HG03064 (cell line): Measurements from ENCODE around the gene KCNH6.
A peak's percentile ranks its signal among the peaks of the same experiment; 100 is the strongest.

Experiments
- ATAC-seq: cut with Tn5 transposase; IDR thresholded peaks from one replicate; pipeline ENCODE4 v1.9.1; 2021; ENCODE audit warnings: low read depth; ENCODE audit not compliant: unreplicated experiment

Gene KCNH6, protein sequence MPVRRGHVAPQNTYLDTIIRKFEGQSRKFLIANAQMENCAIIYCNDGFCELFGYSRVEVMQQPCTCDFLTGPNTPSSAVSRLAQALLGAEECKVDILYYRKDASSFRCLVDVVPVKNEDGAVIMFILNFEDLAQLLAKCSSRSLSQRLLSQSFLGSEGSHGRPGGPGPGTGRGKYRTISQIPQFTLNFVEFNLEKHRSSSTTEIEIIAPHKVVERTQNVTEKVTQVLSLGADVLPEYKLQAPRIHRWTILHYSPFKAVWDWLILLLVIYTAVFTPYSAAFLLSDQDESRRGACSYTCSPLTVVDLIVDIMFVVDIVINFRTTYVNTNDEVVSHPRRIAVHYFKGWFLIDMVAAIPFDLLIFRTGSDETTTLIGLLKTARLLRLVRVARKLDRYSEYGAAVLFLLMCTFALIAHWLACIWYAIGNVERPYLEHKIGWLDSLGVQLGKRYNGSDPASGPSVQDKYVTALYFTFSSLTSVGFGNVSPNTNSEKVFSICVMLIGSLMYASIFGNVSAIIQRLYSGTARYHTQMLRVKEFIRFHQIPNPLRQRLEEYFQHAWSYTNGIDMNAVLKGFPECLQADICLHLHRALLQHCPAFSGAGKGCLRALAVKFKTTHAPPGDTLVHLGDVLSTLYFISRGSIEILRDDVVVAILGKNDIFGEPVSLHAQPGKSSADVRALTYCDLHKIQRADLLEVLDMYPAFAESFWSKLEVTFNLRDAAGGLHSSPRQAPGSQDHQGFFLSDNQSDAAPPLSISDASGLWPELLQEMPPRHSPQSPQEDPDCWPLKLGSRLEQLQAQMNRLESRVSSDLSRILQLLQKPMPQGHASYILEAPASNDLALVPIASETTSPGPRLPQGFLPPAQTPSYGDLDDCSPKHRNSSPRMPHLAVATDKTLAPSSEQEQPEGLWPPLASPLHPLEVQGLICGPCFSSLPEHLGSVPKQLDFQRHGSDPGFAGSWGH

DNA sequence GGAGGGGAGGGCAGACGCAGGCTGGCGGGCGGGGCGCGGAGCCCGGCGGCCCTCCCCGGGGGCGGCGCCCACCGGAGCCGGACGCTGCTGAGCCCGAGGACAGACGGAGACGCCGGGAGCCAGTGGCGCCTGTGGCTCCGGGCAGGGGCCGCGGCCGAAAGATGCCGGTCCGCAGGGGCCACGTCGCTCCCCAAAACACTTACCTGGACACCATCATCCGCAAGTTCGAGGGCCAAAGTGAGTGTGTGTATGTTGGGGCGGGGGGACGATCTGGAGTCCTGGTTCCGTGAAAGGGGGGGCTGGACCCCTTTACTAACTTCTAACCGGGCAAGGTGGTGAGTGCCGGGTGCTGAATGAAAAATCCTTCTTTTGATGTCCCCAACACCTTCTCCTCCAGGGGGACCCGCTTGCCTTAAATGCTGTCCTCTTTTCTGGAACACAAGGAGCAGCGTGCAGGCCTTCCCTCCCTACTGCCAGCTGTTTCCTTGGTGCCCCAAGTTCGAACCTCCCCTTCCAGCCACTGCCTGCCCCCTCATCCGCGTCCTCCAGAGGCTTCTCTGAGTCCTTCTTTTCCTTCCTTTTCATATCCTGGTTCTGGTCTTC, at the start of gene KCNH6:
KCNH6 (plus strand) TSS at position 106 of the 603 bp plus-strand sequence; CDS start at position 162, 56 bp downstream.
- no peak for ATAC-seq

DNA sequence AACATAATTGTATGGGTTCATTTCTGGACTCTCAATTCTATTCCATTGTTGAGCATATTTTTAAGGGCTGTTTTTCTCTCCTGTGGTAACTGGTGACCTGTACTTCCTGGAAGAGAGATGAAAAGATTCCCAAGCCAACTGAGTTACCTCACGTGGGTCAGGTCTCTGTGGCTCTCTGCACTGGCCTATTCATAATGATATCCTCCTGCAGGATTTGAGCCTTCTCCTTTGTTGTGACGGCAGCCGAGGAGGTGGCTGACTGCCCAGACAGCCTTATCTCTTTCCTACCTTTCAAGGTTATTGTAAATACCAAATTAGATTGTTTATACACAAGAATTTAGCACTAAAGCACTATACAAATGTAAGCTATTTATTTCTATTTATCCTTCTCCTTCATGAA, 49.0 kb upstream of the KCNH6 start:
- no peak for ATAC-seq

DNA sequence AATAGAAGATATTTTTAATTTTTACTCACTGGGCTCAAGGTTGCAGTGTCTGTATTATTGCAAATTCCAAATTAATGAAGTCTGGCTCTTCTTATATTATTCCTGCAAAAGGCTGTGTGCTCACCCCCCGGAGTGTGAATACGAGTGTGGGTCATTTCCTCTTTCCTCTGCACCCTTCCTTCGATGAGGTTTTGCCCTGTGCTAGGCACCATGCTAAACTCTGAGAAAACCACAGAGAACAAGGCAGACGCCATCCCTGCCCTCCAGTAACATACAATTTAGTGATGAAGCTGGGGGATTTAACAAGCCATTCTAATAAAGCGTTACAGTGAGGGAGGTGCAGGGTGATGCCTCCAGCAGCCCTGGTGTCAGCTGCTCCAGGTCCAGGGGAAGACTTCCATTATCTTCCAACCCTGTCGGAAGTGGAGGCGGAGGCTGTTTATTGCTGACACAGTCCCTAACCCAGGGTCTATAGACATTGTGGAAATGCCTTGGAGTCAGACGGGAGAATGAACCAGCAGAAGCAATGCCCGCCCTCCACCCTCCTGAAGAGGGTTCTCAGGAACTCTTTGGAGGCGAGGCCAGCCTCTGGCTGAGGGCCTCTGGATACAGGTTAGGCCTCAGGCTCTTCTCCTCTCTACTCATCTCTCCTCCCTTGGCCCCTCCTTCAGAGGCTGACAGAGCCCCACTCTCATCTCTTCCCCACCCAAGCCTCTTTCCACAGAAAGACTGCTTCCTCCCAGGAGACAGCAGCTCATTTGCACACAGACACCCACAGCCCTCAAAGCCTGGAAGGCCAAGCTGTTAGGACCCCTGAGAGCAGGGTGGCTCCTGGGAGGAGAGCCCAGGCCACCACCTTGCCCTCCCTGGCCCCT, 48.3 kb upstream of the KCNH6 start:
- no peak for ATAC-seq

DNA sequence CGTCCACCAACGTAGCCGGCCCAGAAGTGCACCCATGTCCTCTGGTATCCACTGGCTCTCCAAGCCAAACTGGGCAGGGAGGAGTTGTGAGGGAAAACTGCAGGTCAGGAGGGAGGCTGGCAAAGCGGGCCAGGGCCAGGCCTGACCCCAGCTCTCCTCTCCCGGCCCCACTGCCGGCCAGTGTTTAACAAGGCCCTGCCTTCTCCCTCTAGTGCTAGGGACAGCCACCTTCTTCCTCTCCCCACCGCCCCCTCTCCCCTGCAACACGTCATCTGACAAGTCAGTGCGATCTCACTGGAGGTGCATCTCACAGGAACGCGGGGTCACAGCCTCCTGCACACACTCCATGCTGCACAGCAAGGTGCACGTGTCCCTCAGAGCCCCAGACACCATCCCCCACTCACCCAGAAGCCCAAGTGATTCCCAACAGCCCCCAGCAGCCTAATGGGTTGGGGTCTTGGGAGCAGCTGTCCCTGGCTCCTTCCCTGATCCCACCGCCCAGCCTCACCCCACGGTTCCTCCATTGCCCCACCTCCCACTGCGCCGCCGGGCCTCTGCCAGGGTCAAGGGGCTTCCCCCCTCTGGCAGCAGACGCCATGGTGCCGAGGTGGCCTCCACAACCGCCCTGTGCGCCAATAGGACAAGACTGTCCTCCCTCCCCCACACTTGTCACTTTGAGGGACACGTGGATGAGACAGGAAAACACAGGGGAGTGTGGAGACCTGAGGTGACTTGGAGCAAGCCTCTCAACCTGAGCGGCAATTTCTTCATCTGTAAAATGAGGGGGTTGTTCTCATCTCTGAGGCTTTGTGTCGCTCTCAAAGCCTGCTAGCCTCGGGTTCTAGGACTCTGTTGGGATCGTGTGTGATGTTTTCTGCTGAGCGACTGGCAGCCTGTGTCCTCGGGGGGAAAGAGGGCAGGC, 47.4 kb upstream of the KCNH6 start:
- no peak for ATAC-seq

DNA sequence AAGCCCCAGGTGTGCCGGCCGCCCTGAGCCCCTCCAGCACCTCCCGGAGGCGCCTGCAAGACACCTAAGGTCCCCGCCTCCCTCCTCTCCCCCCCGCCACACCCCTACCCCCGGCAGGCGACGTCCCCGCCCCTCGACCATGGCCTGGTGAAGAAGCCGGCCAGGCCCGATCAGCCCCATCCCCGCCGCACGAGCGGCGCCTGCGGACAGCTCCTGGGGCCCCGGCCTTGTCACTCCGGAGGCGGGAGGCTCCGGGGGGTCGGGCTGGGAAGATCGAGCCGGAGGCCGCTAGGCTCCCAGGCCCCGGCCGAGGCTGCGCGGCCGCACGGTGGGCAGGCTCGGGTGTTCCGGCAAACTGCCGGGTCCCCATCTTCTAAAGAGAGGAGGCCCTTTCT, 46.7 kb upstream of the KCNH6 start:
- no peak for ATAC-seq

DNA sequence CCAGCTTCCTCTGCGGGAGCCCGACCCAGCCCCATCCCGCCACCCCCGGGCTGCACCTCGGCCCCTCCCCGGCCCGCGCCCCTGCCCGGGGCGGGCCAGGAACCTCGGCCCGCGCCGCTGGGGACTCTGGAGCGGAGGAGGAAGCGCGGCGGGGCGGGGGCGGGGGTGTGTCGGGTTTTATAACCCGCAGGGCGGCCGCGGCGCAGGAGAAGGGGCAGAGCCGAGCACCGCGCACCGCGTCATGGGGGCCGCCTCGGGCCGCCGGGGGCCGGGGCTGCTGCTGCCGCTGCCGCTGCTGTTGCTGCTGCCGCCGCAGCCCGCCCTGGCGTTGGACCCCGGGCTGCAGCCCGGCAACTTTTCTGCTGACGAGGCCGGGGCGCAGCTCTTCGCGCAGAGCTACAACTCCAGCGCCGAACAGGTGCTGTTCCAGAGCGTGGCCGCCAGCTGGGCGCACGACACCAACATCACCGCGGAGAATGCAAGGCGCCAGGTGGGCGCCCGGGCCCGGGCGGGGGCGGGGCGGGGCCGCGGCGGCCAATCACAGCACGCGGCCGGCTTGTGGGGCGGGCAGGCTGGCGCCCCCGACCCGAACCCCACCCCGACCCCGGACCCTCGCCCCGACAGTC, 46.2 kb upstream of the KCNH6 start, which contains the start of gene ACE:
ACE (plus strand) TSS at position 208 of the 626 bp plus-strand sequence; CDS start at position 242, 34 bp downstream.
- ATAC-seq, result no peak

DNA sequence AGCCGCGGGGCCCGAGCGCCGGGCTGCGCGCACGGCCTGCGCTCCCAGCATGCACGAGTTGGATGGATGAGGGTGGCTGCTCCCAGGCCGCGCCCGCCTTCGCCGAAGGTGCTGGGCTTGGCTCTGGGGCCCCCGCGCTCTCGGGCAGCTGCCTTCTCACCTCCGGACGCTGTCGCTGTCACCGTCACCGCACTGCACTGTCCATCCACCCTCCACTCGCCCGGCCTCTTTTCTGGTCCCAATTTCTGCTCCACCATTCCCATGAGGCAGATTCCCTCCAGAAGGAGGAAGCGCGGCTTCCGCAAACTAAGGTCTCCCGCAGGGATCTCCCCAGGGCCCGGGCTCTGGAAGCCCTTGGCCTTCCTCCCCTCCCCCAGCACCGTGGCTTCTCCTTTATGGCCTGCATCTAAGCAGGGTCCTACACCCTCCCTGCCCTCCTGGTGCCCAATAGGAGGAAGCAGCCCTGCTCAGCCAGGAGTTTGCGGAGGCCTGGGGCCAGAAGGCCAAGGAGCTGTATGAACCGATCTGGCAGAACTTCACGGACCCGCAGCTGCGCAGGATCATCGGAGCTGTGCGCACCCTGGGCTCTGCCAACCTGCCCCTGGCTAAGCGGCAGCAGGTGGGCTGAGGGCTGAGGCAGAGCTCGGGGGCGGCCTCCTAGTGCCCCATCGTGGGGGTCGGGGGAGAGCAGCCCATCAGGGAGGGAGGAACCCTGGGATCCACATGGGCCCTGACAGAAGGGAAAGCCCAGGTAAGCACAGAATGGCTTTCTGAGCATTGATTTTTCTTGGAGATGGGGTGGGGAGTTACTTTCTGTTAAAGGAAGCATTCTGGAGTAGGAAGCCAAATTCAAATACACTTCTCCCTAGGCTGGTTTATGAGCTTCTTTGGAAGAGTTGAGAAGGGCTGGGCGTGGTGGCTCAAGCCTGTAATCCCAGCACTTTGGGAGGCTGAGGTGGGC, 45.4 kb upstream of the KCNH6 start:
- ATAC-seq, result no peak

DNA sequence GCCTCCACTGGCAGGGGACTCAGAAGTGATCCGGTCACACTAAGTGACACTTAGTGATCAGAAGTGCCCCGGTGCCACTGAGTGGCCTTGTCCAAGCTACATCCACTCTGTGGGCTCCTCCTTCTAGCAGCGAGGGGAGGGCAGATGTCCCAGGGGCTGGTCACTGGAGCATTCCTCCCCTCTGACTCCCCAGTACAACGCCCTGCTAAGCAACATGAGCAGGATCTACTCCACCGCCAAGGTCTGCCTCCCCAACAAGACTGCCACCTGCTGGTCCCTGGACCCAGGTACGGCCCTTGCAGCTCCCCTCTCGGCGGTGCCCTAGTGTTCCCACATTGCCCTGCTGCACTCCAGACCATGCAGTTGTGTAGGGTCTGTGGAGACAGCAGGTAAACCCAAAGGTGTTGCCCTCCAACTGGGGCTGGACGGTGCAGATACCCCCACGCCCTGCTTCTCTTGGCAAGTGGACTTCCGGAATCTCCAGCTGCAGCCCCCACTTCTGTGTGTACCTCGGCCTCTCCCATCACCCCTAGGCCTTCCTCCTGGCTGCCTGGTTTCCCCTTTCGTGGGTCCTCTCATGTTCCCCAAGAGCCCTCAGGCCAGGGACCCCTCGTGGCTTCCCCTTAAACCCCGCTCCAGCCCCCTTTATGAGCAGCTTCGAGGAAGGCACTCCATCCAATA, 44.2 kb upstream of the KCNH6 start:
- peak; percentile 59 for ATAC-seq

DNA sequence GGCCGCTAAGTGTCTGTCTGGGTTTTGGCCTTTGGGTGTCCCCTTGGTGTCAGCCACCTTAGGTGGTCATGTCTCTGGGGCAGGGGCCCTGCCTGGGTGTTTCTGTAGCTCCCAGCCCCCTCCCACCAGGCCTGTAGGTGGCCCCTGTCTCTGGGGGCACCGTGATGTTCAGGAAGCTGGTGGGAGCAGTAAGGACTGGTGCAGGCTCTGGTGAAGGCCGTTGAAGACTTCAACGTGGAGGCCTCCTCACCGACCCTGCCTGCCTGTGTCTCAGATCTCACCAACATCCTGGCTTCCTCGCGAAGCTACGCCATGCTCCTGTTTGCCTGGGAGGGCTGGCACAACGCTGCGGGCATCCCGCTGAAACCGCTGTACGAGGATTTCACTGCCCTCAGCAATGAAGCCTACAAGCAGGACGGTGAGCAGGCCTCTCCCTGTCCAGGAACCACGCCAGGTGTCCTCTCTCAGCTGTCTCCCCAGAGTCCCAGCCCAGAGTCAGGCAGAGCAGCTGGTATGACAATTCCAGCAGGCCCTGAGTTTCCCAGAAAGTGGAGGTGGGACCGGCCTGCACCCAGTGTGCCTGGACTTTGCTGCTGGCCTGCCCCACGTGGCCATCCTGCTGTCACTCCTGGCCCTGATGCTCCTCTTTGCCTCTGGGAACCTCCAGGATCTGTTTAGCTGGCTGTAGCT, 43.5 kb upstream of the KCNH6 start:
- ATAC-seq, result no peak

DNA sequence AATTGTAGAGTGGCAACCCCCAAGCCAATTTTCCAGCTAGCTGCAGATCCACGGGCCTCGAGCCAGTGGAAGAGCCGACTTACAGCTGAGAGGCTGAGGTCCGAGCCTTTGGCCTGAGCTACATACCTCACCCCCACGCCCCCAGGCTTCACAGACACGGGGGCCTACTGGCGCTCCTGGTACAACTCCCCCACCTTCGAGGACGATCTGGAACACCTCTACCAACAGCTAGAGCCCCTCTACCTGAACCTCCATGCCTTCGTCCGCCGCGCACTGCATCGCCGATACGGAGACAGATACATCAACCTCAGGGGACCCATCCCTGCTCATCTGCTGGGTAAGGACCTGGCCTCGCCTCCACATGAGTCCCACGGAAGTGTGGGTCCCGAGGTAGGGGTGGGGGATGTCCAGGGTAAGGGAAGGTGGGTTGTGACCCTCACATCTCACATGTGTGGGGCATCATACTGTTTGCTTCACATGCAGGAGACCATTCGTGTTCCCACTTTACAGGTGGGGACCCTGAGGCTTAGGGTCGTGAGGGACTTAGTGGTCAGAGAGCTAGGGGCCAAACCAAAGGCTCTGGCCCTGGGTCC, 42.9 kb upstream of the KCNH6 start:
- ATAC-seq, result no peak

DNA sequence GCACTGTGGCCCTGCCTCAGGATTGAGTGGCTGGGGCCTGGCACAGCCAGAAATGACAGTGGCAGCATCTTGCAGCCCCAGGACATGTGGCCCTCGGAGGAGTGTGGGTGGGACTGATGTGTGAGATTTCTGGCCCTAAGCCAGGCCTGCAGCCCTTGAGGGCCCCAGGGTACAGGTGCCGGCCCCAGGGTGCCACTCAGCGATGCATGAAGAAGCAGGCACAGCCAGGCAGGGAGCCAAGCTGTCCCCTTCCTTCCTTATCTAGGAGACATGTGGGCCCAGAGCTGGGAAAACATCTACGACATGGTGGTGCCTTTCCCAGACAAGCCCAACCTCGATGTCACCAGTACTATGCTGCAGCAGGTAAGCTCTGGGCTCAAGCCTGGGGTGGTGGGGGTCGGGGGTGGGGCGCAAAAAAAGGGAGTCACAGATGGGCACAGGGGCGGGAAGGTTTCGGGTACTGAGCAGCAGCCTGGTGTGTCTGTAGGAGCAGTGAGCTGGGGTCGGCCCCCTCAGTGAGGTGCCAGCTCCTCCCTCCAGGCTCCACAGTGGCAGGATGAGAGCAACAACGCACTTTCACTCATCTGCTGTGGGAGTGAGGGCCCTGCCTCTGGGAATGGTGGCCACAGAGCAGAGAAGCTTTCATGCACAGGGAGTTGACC, 42.2 kb upstream of the KCNH6 start:
- no peak for ATAC-seq

DNA sequence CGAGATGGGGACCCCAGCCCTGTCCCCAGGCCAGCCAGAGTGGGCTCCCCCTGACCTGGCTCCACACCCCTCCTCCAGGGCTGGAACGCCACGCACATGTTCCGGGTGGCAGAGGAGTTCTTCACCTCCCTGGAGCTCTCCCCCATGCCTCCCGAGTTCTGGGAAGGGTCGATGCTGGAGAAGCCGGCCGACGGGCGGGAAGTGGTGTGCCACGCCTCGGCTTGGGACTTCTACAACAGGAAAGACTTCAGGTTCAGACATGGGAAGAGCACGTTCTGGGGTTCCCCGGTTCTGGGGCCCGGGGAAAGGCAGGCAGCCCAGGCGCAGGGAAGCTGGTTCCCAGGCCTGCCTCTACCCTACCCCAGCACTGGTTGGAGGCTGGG, 41.7 kb upstream of the KCNH6 start:
- no peak for ATAC-seq

DNA sequence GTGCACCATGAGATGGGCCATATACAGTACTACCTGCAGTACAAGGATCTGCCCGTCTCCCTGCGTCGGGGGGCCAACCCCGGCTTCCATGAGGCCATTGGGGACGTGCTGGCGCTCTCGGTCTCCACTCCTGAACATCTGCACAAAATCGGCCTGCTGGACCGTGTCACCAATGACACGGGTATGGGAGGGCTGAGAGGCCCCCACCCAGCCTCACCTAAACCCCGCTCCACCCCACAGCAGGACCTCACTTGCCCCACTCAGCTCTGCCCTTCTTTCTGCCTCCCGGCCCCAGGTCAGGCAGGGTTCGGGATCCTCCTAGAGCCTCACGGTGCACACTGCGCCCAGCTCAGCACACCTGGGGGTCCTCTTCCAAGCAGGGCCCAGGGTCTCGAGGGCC, 40.6 kb upstream of the KCNH6 start:
- ATAC-seq, result no peak

DNA sequence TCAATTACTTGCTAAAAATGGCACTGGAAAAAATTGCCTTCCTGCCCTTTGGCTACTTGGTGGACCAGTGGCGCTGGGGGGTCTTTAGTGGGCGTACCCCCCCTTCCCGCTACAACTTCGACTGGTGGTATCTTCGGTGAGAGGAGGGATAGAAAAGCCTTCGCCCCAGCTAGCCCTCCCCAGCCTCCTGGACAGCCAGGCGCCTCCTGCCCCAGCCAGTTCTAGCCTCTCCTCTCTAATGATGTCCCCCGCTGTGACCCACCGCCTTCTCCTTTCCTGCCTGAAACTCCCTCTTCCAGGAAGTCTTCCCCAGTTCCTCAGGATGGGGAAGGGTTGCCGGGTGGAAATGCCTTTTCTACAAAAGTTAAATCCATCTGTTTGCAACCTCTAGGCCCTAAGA, 40.1 kb upstream of the KCNH6 start:
- no peak for ATAC-seq
